Chondrocyte (in vitro differentiated cells): ENCODE measurements around the gene CSNK1A1. TPM values are rescaled to one million over a fixed set of nuclear protein-coding genes. Genes with fewer than 3 reads are reported as not detected.

Experiments
- DNase-seq: peaks from one replicate; pipeline ENCODE4 v3.0.0; 2021; ENCODE audit warnings: mixed read lengths, low spot score
- H3K27ac Mint-ChIP-seq: one replicate; pipeline ENCODE4 v1.8.0; 2021; ENCODE audit warnings: mild to moderate bottlenecking, moderate library complexity, mixed read lengths; ENCODE audit not compliant: unreplicated experiment
- H3K27me3 Mint-ChIP-seq: 2 replicates; pipeline ENCODE4 v1.8.0; 2021; ENCODE audit warnings: low read depth, mixed read lengths
- H3K36me3 Mint-ChIP-seq: 2 replicates; pipeline ENCODE4 v1.8.0; 2021; ENCODE audit warnings: low read depth, mixed read lengths
- H3K4me1 Mint-ChIP-seq: 2 replicates; pipeline ENCODE4 v1.8.0; 2021; ENCODE audit warnings: low read depth, mild to moderate bottlenecking, mixed read lengths
- H3K4me3 Mint-ChIP-seq: one replicate; pipeline ENCODE4 v1.8.0; 2021; ENCODE audit warnings: mild to moderate bottlenecking, moderate library complexity, mixed read lengths; ENCODE audit not compliant: unreplicated experiment
- H3K9me3 Mint-ChIP-seq: 2 replicates; pipeline ENCODE4 v1.8.0; 2021; ENCODE audit warnings: low read depth, mixed read lengths
- total RNA-seq: library from RNA; stranded (reverse); gene quantifications from 3 replicates; pipeline ENCODE4 v1.2.1, GENCODE V29; 2021
- TF ChIP-seq, protein P1 (sequence below): fragments of 200-600 bp; sonication (generic); IDR thresholded peaks from 2 replicates; pipeline ENCODE4 v1.5.0; 2021; ENCODE audit warnings: antibody characterized with exemption, mild to moderate bottlenecking, moderate library complexity

The CSNK1A1 gene
- total RNA-seq, 1 donor from 2014 or later = 214 TPM

DNA sequence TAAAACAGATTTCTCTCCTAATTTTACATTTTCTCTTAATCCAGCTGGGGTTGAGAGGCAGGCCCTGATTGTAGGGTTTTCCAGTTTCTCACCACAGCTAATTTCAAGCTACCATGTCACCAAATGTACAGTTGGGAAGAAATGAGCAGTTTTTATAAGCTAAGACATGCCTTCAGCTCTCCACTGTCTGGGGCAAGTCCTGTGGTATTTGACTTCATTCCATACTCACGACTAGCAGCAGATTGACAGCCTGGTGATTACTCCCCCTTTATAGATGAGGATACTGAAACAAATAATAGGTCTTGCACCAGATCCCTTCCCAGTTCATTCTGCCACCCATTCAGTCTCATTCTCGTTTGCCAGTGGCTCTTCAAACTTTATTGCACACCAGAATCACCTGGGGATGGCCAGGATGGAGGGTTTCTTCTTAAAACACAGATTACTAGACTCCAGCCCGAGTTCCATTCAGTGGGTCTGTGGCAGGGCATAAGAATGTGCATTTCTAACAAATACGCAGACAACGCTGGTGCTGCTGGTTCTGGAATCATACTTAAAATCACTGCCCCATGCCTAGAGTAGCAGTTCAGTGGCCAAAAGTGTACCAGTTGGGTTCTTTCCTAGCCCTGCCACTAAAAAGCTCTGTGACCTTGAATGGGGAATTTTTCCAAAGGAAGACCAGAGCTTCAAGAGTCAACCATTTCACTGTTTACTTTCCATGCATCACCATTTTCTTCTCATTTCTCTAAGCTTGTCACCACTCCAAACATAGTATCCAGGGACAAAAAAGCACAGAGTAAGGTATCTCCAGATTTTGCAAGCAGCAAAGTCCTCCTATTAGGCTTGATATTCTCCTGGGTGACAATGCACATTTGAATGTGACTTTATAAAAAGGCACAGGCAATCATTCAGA is 64.3 kb downstream of the CSNK1A1 start:
- no peak for DNase-seq
- peaks cover 65% of the 10 kb centered on the region for H3K4me1 Mint-ChIP-seq
- TF ChIP-seq, protein P1, sequence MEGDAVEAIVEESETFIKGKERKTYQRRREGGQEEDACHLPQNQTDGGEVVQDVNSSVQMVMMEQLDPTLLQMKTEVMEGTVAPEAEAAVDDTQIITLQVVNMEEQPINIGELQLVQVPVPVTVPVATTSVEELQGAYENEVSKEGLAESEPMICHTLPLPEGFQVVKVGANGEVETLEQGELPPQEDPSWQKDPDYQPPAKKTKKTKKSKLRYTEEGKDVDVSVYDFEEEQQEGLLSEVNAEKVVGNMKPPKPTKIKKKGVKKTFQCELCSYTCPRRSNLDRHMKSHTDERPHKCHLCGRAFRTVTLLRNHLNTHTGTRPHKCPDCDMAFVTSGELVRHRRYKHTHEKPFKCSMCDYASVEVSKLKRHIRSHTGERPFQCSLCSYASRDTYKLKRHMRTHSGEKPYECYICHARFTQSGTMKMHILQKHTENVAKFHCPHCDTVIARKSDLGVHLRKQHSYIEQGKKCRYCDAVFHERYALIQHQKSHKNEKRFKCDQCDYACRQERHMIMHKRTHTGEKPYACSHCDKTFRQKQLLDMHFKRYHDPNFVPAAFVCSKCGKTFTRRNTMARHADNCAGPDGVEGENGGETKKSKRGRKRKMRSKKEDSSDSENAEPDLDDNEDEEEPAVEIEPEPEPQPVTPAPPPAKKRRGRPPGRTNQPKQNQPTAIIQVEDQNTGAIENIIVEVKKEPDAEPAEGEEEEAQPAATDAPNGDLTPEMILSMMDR = no peak
- no peaks in the 10 kb centered on the region for H3K9me3 Mint-ChIP-seq
- H3K36me3 Mint-ChIP-seq = no peaks in the 10 kb centered on the region
- H3K27me3 Mint-ChIP-seq = no peaks in the 10 kb centered on the region
- H3K4me3 Mint-ChIP-seq = no peak overlapping the region
- peak overlapping the region; percentile 98 for H3K27ac Mint-ChIP-seq

DNA sequence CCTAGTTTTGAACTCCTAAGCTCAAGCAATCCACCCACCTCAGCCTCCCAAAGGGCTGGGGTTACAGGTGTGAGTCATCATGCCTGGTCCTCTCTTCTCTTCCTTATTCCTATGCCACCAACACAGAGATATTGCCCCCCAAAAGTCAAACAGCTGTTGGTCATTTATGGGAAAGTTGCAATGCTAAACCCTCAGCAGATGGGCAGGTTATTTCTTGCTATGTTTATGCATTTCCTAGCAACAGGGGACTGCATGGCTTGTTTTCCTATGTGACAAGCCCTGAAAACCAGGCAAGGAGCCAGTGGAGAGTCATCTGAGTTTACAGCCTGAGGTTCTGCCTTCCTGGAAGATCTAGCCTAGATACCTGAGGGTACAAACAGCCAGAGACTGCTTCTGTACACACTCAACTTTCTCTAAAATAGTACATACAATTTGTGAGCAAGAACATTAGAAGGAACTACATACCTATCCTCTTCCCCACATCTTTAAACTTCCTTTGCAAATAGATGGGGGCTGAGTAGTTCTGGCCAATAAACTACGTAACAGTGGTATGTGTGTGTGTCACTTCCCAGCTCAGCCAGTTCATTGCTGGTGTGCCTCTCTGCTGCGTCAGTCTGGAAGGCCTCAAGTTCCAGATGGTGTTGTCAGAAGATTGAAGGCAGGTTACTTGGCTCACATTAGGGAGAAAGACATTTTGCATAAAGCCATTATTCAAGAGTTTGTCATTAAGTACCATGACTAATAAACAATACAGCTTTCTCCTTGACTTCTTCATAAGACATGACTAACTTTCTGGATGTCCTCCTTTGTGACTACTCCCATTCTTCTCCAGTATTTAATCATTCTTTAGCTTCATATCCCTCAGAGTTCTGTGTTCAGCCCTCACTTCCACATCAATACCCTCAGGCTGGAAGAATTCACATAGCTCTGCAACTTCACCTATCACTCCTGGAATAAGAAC is 65.3 kb downstream of the CSNK1A1 start:
- Mint-ChIP-seq H3K27ac (peak overlapping the region; percentile 98), H3K4me1 (peaks cover 58% of the 10 kb centered on the region), H3K4me3 (no peak overlapping the region), H3K36me3 (no peaks in the 10 kb centered on the region), H3K9me3 (no peaks in the 10 kb centered on the region), H3K27me3 (no peaks in the 10 kb centered on the region)
- TF ChIP-seq, protein P1 = no peak
- no peak for DNase-seq

DNA sequence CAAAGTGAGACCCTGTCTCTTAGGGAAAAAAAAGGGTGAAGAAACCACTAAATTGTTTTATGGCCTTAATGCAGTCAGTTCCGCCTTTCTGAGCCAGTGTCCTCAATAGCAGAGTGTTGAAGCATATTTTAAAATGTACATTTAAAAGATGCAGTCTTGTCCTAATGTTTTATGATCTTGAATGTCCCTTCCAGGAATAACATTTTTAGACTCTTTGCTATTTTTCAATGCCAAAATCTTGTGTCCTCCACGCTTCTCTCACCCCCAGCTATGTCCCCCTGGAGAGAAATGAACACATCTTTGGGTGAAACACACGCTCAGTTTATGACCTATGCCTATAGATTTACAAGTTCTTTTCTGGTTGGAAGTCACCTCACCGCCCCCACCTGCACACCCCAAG is 69.8 kb downstream of the CSNK1A1 start:
- Mint-ChIP-seq H3K36me3 (no peaks in the 10 kb centered on the region), H3K27ac (no peak overlapping the region), H3K27me3 (no peaks in the 10 kb centered on the region), H3K4me3 (no peak overlapping the region), H3K9me3 (no peaks in the 10 kb centered on the region), H3K4me1 (peaks cover 13% of the 10 kb centered on the region)
- no peak for DNase-seq
- TF ChIP-seq, protein P1 = no peak

DNA sequence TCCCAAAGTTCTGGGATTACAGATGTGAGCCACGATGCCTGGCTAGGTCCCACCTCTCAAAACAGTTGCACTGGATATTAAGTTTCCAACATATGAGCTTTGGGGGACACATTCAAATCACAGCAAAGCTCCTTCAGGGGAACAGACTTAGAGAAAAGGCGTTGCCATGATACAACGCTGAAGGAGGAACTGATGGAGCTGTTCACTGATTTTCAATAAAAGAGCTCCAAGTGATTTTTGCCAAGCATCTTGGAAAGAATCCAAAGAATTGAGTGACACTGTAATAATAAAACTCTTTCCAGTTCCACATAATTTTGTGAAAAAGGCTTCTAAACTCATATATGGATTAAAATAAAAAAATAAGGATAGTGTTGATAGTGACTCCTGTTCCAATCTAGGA is 72.5 kb downstream of the CSNK1A1 start:
- no peaks in the 10 kb centered on the region for H3K36me3 Mint-ChIP-seq
- TF ChIP-seq, protein P1 = no peak
- no peak overlapping the region for H3K4me3 Mint-ChIP-seq
- H3K27ac Mint-ChIP-seq = no peak overlapping the region
- no peak for DNase-seq
- H3K27me3 Mint-ChIP-seq = no peaks in the 10 kb centered on the region
- no peaks in the 10 kb centered on the region for H3K9me3 Mint-ChIP-seq
- H3K4me1 Mint-ChIP-seq = peaks cover 6% of the 10 kb centered on the region

DNA sequence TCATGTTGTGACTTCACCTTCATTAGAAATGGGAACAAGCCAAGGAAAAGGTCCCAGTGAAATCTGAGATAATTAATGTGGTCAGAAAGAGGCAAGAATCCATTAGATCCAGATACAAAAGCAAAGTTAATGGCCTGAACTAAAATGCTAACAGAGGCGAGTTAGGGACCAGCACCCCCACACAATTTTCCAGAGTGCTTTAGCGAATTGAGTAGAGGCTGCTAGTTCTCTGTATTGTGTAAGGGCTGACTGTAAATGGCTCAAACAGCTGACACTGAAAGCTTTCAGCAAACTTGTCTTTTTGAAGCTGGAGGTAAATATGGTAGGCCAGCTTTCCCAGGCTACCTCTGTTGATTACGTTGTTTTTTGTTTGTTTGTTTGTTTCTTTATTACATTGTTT is 75.5 kb downstream of the CSNK1A1 start:
- H3K27ac Mint-ChIP-seq = no peak overlapping the region
- TF ChIP-seq, protein P1 = no peak
- no peak for DNase-seq
- no peak overlapping the region for H3K4me3 Mint-ChIP-seq
- H3K9me3 Mint-ChIP-seq = no peaks in the 10 kb centered on the region
- no peaks in the 10 kb centered on the region for H3K36me3 Mint-ChIP-seq
- H3K4me1 Mint-ChIP-seq = peaks cover 18% of the 10 kb centered on the region
- H3K27me3 Mint-ChIP-seq = no peaks in the 10 kb centered on the region
